Measurements from ENCODE around the gene CD38. TPM values are rescaled to one million over a fixed set of nuclear protein-coding genes. Genes with fewer than 3 reads are reported as not detected.
"Not testable (repeated sequence)": the region's sequence is repeated elsewhere in the genome, so short reads cannot be mapped to it uniquely, and the experiment has no call there.

Gene CD38
- total RNA-seq, 1 experiment from 2014 or later = not detected

- peak; percentile 74 for DNase-seq
- H3K36me3 ChIP-seq = no peaks in the 10 kb centered on the region
- no peak overlapping the region for H3K4me3 ChIP-seq
- no peaks in the 10 kb centered on the region for H3K27me3 ChIP-seq
- no peaks in the 10 kb centered on the region for H3K9me3 ChIP-seq
Measured at GRCh38 chr4:15755321-15756155, 22.6 kb upstream of the CD38 start.

GRCh38 chr4:15756361-15756861 is 21.7 kb upstream of the CD38 start:
- DNase-seq = peak; percentile 43
- no peak overlapping the region for H3K4me3 ChIP-seq

GRCh38 chr4:15757054-15757453 is 21.1 kb upstream of the CD38 start:
- DNase-seq = no peak
- H3K4me3 ChIP-seq = no peak overlapping the region
- no peaks in the 10 kb centered on the region for H3K9me3 ChIP-seq
- H3K36me3 ChIP-seq = no peaks in the 10 kb centered on the region
- H3K27me3 ChIP-seq = no peaks in the 10 kb centered on the region

More at GRCh38 chr4:15756361-15756861, 21.7 kb upstream of the CD38 start:
- Histone ChIP-seq H3K27me3 (no peaks in the 10 kb centered on the region), H3K9me3 (no peaks in the 10 kb centered on the region), H3K36me3 (no peaks in the 10 kb centered on the region)

GRCh38 chr4:15758294-15758693 is 19.8 kb upstream of the CD38 start:
- no peaks in the 10 kb centered on the region for H3K27me3 ChIP-seq
- no peaks in the 10 kb centered on the region for H3K9me3 ChIP-seq
- no peak for DNase-seq
- no peaks in the 10 kb centered on the region for H3K36me3 ChIP-seq
- H3K4me3 ChIP-seq = no peak overlapping the region

GRCh38 chr4:15762460-15762859 is 15.7 kb upstream of the CD38 start:
- not testable (repeated sequence) for H3K4me3 ChIP-seq, H3K9me3 ChIP-seq, H3K36me3 ChIP-seq, DNase-seq, H3K27me3 ChIP-seq

- Histone ChIP-seq H3K9me3 (no peaks in the 10 kb centered on the region), H3K36me3 (no peaks in the 10 kb centered on the region), H3K27me3 (no peaks in the 10 kb centered on the region), H3K4me3 (no peak overlapping the region)
- no peak for DNase-seq
Measured at GRCh38 chr4:15765391-15765790, 12.7 kb upstream of the CD38 start.

- no peaks in the 10 kb centered on the region for H3K27me3 ChIP-seq
- H3K4me3 ChIP-seq = no peak overlapping the region
- DNase-seq = no peak
- H3K9me3 ChIP-seq = no peaks in the 10 kb centered on the region
- H3K36me3 ChIP-seq = no peaks in the 10 kb centered on the region
Measured at GRCh38 chr4:15765910-15766697, 12.0 kb upstream of the CD38 start.

GRCh38 chr4:15766821-15767220 is 11.3 kb upstream of the CD38 start:
- Histone ChIP-seq H3K4me3 (no peak overlapping the region), H3K27me3 (no peaks in the 10 kb centered on the region), H3K9me3 (no peaks in the 10 kb centered on the region), H3K36me3 (no peaks in the 10 kb centered on the region)
- no peak for DNase-seq

GRCh38 chr4:15769202-15769601 is 8.9 kb upstream of the CD38 start:
- no peak for DNase-seq
- Histone ChIP-seq H3K4me3 (no peak overlapping the region), H3K9me3 (no peaks in the 10 kb centered on the region), H3K27me3 (no peaks in the 10 kb centered on the region), H3K36me3 (no peaks in the 10 kb centered on the region)

GRCh38 chr4:15771216-15772058 is 6.7 kb upstream of the CD38 start:
- Histone ChIP-seq H3K27me3 (no peaks in the 10 kb centered on the region), H3K36me3 (no peaks in the 10 kb centered on the region), H3K9me3 (no peaks in the 10 kb centered on the region), H3K4me3 (no peak overlapping the region)
- no peak for DNase-seq

- Histone ChIP-seq H3K9me3 (no peaks in the 10 kb centered on the region), H3K36me3 (no peaks in the 10 kb centered on the region), H3K27me3 (no peaks in the 10 kb centered on the region), H3K4me3 (no peak overlapping the region)
- DNase-seq = no peak
Measured at GRCh38 chr4:15774020-15774420, 4.1 kb upstream of the CD38 start.

- DNase-seq = no peak
- H3K9me3 ChIP-seq = no peaks in the 10 kb centered on the region
- H3K27me3 ChIP-seq = no peaks in the 10 kb centered on the region
Measured at GRCh38 chr4:15776871-15777648, 1.1 kb upstream of the CD38 start.

GRCh38 chr4:15777697-15778288 is 335 bp upstream of the CD38 start:
- Histone ChIP-seq H3K36me3 (no peaks in the 10 kb centered on the region), H3K4me3 (no peak overlapping the region), H3K9me3 (no peaks in the 10 kb centered on the region), H3K27me3 (no peaks in the 10 kb centered on the region)
- DNase-seq = no peak

More at GRCh38 chr4:15776871-15777648, 1.1 kb upstream of the CD38 start:
- no peak overlapping the region for H3K4me3 ChIP-seq
- no peaks in the 10 kb centered on the region for H3K36me3 ChIP-seq

GRCh38 chr4:15779306-15779705 is 1.2 kb downstream of the CD38 start:
- peak; percentile 7 for DNase-seq
- Histone ChIP-seq H3K4me3 (peak overlapping the region; percentile 28), H3K27me3 (no peaks in the 10 kb centered on the region), H3K36me3 (no peaks in the 10 kb centered on the region), H3K9me3 (no peaks in the 10 kb centered on the region)

GRCh38 chr4:15779809-15780208 is 1.7 kb downstream of the CD38 start:
- Histone ChIP-seq H3K36me3 (no peaks in the 10 kb centered on the region), H3K4me3 (no peak overlapping the region; the same call in 1 of the 2 replicates), H3K27me3 (no peaks in the 10 kb centered on the region), H3K9me3 (no peaks in the 10 kb centered on the region)
- no peak for DNase-seq
